HCT116 (cell line): ENCODE measurements around the gene LMO7. TPM values are rescaled to one million over a fixed set of nuclear protein-coding genes. Genes with fewer than 3 reads are reported as not detected.

ENCODE experiments used
- ATAC-seq: fragments of 200-7000 bp; cut with Tn5 transposase; 2 replicates; pipeline ENCODE4 v1.9.1; 2020; ENCODE audit warnings: mild to moderate bottlenecking, moderate library complexity
- BruUV-seq: library from RNA; stranded (reverse); fragments of 400-500 nt; replicated peaks from 2 replicates; lab custom pipeline; 2021; lab: Mats Ljungman, UMichigan
- CTCF ChIA-PET: fragments of 300-600 bp; sonication (Branson Sonifier 250); formaldehyde crosslinking; loops from one replicate; lab custom pipeline; 2021; ENCODE audit warnings: antibody characterized with exemption; lab: Charles Lee
- POLR2A ChIA-PET: fragments of 300-600, 350-600 bp; sonication (Branson Sonifier 250); formaldehyde crosslinking; loops from one replicate; lab custom pipeline; 2021; ENCODE audit warnings: antibody characterized with exemption; lab: Charles Lee
- RAD21 ChIA-PET, 2 experiments: fragments of 300-600 bp; sonication (Branson Sonifier 250); formaldehyde crosslinking; loops; one replicate each; lab custom pipeline; 2023; ENCODE audit warnings: low total read pairs in 2 of 2; ENCODE audit not compliant: uncharacterized antibody in 2 of 2, unreplicated experiment in 2 of 2, low non-redundant PET in 1 of 2; lab: Charles Lee
- DNase-seq: peaks from one replicate; pipeline ENCODE4 v3.0.0-alpha.2; 2010; ENCODE audit warnings: low read depth, low spot score
- H2AFZ ChIP-seq: fragments of 200-600 bp; shearing (Covaris generic), sonication (generic); 2 replicates; pipeline ENCODE4 v1.6.1; 2017; ENCODE audit warnings: low read depth, mixed run types, mixed read lengths, antibody characterized with exemption, low read length; ENCODE audit not compliant: poor library complexity, severe bottlenecking
- H3K27ac ChIP-seq: 2 replicates; pipeline ENCODE4 v1.5.1; 2012; ENCODE audit warnings: low read depth, low read length
- H3K27me3 ChIP-seq: fragments of 200-600 bp; sonication (generic); 2 replicates; pipeline ENCODE4 v1.6.1; 2016; ENCODE audit warnings: mixed run types, low read length, mixed read lengths; ENCODE audit not compliant: insufficient read depth
- H3K36me3 ChIP-seq, 2 experiments: fragments of 200-500 bp in 1 of 2; fragments of 200-600 bp in 1 of 2; sonication (Bioruptor generic) in 1 of 2; sonication (generic) in 1 of 2; 2 replicates each; pipeline versions ENCODE4 v1.5.1 to v1.6.1; 2014 to 2016; ENCODE audit warnings: low read length in 2 of 2, inconsistent platforms in 1 of 2, mixed read lengths in 1 of 2, mixed run types in 1 of 2; ENCODE audit not compliant: insufficient read depth in 2 of 2, control insufficient read depth in 1 of 2
- H3K4me1 ChIP-seq, 2 experiments: fragments of 200-600 bp in 1 of 2; sonication (generic) in 1 of 2; 2 replicates each; pipeline versions ENCODE4 v1.5.1 to v1.6.1; 2012 to 2017; ENCODE audit warnings: low read length in 2 of 2, inconsistent platforms in 1 of 2, mild to moderate bottlenecking in 1 of 2, mixed read lengths in 1 of 2, mixed run types in 1 of 2, moderate library complexity in 1 of 2; ENCODE audit not compliant: insufficient read depth in 2 of 2, control insufficient read depth in 1 of 2
- H3K4me2 ChIP-seq: fragments of 200-600 bp; sonication (generic); 2 replicates; pipeline ENCODE4 v1.6.1; 2017; ENCODE audit warnings: mixed run types, low read length, mixed read lengths
- H3K4me3 ChIP-seq, 2 experiments: fragments of 200-600 bp in 1 of 2; sonication (generic) in 1 of 2; replicated peaks in 1 of 2; 2 replicates each; pipeline ENCODE4 v1.5.1; 2011 to 2016; ENCODE audit warnings: low read length in 2 of 2, control low read depth in 1 of 2, low read depth in 1 of 2, mild to moderate bottlenecking in 1 of 2, mixed read lengths in 1 of 2, mixed run types in 1 of 2
- H3K79me2 ChIP-seq: fragments of 200-600 bp; sonication (generic); 2 replicates; pipeline ENCODE4 v1.6.1; 2017; ENCODE audit warnings: mild to moderate bottlenecking, mixed run types, low read length, moderate library complexity, mixed read lengths; ENCODE audit not compliant: insufficient read depth
- H3K9ac ChIP-seq: fragments of 200-600 bp; sonication (generic); 2 replicates; pipeline ENCODE4 v1.6.1; 2016; ENCODE audit warnings: low read length, mixed read lengths
- H3K9me2 ChIP-seq: fragments of 200-600 bp; sonication (generic), shearing (Covaris generic); 2 replicates; pipeline ENCODE4 v1.6.1; 2017; ENCODE audit warnings: mixed run types, mild to moderate bottlenecking, moderate library complexity; ENCODE audit not compliant: insufficient read depth
- H3K9me3 ChIP-seq, 2 experiments: fragments of 200-500 bp in 1 of 2; fragments of 200-600 bp in 1 of 2; sonication (Bioruptor generic) in 1 of 2; sonication (generic) in 1 of 2; 2 replicates each; pipeline ENCODE4 v1.6.1; 2014 to 2017; ENCODE audit warnings: low read length in 2 of 2, mixed read lengths in 2 of 2, inconsistent platforms in 1 of 2, low read depth in 1 of 2, mild to moderate bottlenecking in 1 of 2, mixed run types in 1 of 2, moderate library complexity in 1 of 2; ENCODE audit not compliant: control insufficient read depth in 1 of 2, insufficient read depth in 1 of 2
- H4K20me1 ChIP-seq: fragments of 200-600 bp; sonication (generic), shearing (Covaris generic); 2 replicates; pipeline ENCODE4 v1.6.1; 2017; ENCODE audit warnings: mixed run types, mild to moderate bottlenecking, moderate library complexity; ENCODE audit not compliant: insufficient read depth
- ATF3 ChIP-seq: IDR thresholded peaks from 2 replicates; pipeline ENCODE4 v1.6.1; 2012
- CBX3 ChIP-seq: IDR thresholded peaks from 2 replicates; pipeline ENCODE4 v1.6.1; 2012; ENCODE audit warnings: low read depth
- CEBPB ChIP-seq: IDR thresholded peaks from 2 replicates; pipeline ENCODE4 v1.6.1; 2012; ENCODE audit warnings: low read depth
- EGR1 ChIP-seq: IDR thresholded peaks from 2 replicates; pipeline ENCODE4 v1.6.1; 2012; ENCODE audit warnings: low read depth
- ELF1 ChIP-seq: IDR thresholded peaks from 2 replicates; pipeline ENCODE4 v1.6.1; 2012; ENCODE audit warnings: low read depth, borderline replicate concordance
- EZH2 ChIP-seq: fragments of 200-600 bp; sonication (generic); IDR thresholded peaks from 2 replicates; pipeline ENCODE4 v1.6.1; 2017; ENCODE audit warnings: antibody characterized with exemption, mixed run types
- FOSL1 ChIP-seq: IDR thresholded peaks from 2 replicates; pipeline ENCODE4 v1.6.1; 2012; ENCODE audit warnings: low read depth
- JUND ChIP-seq: IDR thresholded peaks from 2 replicates; pipeline ENCODE4 v1.6.1; 2012
- POLR2A ChIP-seq: IDR thresholded peaks from 2 replicates; pipeline ENCODE4 v1.7.0; 2011; ENCODE audit warnings: borderline replicate concordance; ENCODE audit not compliant: insufficient read depth, insufficient read length; ENCODE audit errors: extremely low read depth
- REST ChIP-seq: IDR thresholded peaks from 2 replicates; pipeline ENCODE4 v1.6.1; 2012; ENCODE audit warnings: low read depth
- SIN3A ChIP-seq: IDR thresholded peaks from 2 replicates; pipeline ENCODE4 v1.6.1; 2012; ENCODE audit warnings: low read depth
- SP1 ChIP-seq: IDR thresholded peaks from 2 replicates; pipeline ENCODE4 v1.6.1; 2012; ENCODE audit warnings: low read depth
- SRF ChIP-seq: IDR thresholded peaks from 2 replicates; pipeline ENCODE4 v1.6.1; 2012; ENCODE audit warnings: low read depth
- TCF7L2 ChIP-seq: IDR thresholded peaks from 2 replicates; pipeline ENCODE4 v1.7.0; 2011; ENCODE audit warnings: borderline replicate concordance, inconsistent platforms; ENCODE audit not compliant: insufficient read depth, insufficient read length; ENCODE audit errors: extremely low read depth
- YY1 ChIP-seq: IDR thresholded peaks from 2 replicates; pipeline ENCODE4 v1.6.1; 2011; ENCODE audit warnings: low read length, low read depth, moderate library complexity, mild to moderate bottlenecking; ENCODE audit not compliant: insufficient replicate concordance; ENCODE audit errors: extremely low read depth
- ZFX ChIP-seq: fragments of 450-650 bp; IDR thresholded peaks from 2 replicates; pipeline ENCODE4 v1.6.1; 2017
- ZNF274 ChIP-seq: fragments of 200-500 bp; sonication (Bioruptor generic); IDR thresholded peaks from 2 replicates; pipeline ENCODE4 v1.6.1; 2014; ENCODE audit warnings: mild to moderate bottlenecking, low read depth, low read length, inconsistent platforms
- intact Hi-C: fragments of 100-400 bp; cut with micrococcal nuclease; formaldehyde crosslinking; loops from 2 replicates; pipeline ENCODE4 v1.10.0; 2022
- total RNA-seq: library from RNA; stranded (reverse); gene quantifications from one replicate; pipeline ENCODE4 v1.2.1, GENCODE V29; 2021; ENCODE audit not compliant: unreplicated experiment
- TF ChIP-seq, protein P1 (sequence below): IDR thresholded peaks from 2 replicates; pipeline ENCODE4 v1.6.1; 2011; ENCODE audit warnings: mild to moderate bottlenecking, low read length, moderate library complexity; ENCODE audit not compliant: insufficient replicate concordance; ENCODE audit errors: extremely low read depth
- TF ChIP-seq, protein P2 (sequence below): IDR thresholded peaks from 2 replicates; pipeline ENCODE4 v1.6.1; 2012

LMO7 gene
- total RNA-seq, 1 experiment from 2014 or later, result 8.1 TPM

DNA sequence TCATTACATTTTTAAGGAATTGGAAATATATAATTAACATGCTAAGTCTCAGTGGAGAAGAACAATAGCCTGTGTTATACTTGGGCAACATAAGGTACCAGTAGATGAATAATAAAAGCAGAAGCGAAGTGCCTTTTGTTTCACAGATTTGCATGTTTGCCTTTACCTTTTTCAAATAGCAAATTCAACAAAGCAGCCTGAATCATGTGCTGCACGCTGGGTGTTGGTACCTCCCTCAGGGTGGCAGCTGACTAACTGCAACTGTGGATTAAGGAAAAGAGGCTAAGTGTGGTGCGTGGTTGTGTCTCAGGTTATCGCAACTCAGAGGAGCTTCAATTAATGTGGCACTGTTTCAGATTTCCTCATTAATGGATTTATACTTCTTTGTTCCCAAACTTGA lies 189.0 kb downstream of the LMO7 start:
- intact Hi-C loops, result no loop called here
- Histone ChIP-seq H3K9me3 (no peaks in the 10 kb centered on the region), H4K20me1 (no peaks in the 10 kb centered on the region), H2AFZ (no peak overlapping the region), H3K9me2 (no peaks in the 10 kb centered on the region)
- RAD21 ChIA-PET, result no interaction called here
- TF ChIP-seq SIN3A, result no peak
- no peak for TF ChIP-seq TCF7L2
- TF ChIP-seq ELF1, result no peak
- no peak for TF ChIP-seq EGR1
- TF ChIP-seq POLR2A, result no peak
- TF ChIP-seq FOSL1, result no peak
- TF ChIP-seq, protein P1, sequence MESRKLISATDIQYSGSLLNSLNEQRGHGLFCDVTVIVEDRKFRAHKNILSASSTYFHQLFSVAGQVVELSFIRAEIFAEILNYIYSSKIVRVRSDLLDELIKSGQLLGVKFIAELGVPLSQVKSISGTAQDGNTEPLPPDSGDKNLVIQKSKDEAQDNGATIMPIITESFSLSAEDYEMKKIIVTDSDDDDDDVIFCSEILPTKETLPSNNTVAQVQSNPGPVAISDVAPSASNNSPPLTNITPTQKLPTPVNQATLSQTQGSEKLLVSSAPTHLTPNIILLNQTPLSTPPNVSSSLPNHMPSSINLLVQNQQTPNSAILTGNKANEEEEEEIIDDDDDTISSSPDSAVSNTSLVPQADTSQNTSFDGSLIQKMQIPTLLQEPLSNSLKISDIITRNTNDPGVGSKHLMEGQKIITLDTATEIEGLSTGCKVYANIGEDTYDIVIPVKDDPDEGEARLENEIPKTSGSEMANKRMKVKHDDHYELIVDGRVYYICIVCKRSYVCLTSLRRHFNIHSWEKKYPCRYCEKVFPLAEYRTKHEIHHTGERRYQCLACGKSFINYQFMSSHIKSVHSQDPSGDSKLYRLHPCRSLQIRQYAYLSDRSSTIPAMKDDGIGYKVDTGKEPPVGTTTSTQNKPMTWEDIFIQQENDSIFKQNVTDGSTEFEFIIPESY, result no peak
- no peak for TF ChIP-seq EZH2
- TF ChIP-seq ZNF274, result no peak
- no peak for TF ChIP-seq CBX3
- no peak for TF ChIP-seq CEBPB
- TF ChIP-seq ATF3, result no peak
- no peak for TF ChIP-seq SP1
- TF ChIP-seq REST, result no peak
- TF ChIP-seq YY1, result no peak
- no peak for TF ChIP-seq ZFX
- TF ChIP-seq, protein P2, sequence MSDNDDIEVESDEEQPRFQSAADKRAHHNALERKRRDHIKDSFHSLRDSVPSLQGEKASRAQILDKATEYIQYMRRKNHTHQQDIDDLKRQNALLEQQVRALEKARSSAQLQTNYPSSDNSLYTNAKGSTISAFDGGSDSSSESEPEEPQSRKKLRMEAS, result no peak
- no peak for TF ChIP-seq SRF
- TF ChIP-seq JUND, result no peak
- TF ChIP-seq, all 23 proteins: peak for 0
- no TSS peak for BruUV-seq
- Histone ChIP-seq H3K4me1 (no peaks in the 10 kb centered on the region), H3K36me3 (no peaks in the 10 kb centered on the region), H3K9ac (no peak overlapping the region), H3K79me2 (no peaks in the 10 kb centered on the region), H3K4me3 (no peak overlapping the region), H3K27me3 (no peaks in the 10 kb centered on the region), H3K27ac (no peak overlapping the region), H3K4me2 (no peak overlapping the region)
- DNase-seq (no peak), ATAC-seq (no peak)
- CTCF ChIA-PET, result no interaction called here
- POLR2A ChIA-PET, result no interaction called here
